Cardiac muscle cell (in vitro differentiated cells and primary cell): ENCODE results near the gene CCZ1. TPM values are rescaled to one million over a fixed set of nuclear protein-coding genes. Genes with fewer than 3 reads are reported as not detected.
"Not testable (repeated sequence)": the region's sequence is repeated elsewhere in the genome, so short reads cannot be mapped to it uniquely, and the experiment has no call there.

Source experiments
- DNase-seq, 2 donors: peaks; one replicate each; pipeline versions ENCODE4 v3.0.0 to v3.0.0-alpha.2; 2010 to 2017; ENCODE audit warnings: low read depth in 1 of 2, low spot score in 1 of 2
- H3K27ac ChIP-seq: fragments of 200-600 bp; sonication (generic); 2 replicates; pipeline ENCODE4 v1.5.1; 2016
- H3K27me3 ChIP-seq: fragments of 200-600 bp; sonication (generic); 2 replicates; pipeline ENCODE4 v1.6.0; 2016; ENCODE audit warnings: control low read depth
- H3K36me3 ChIP-seq: fragments of 200-600 bp; sonication (generic); 2 replicates; pipeline ENCODE4 v1.5.1; 2016; ENCODE audit warnings: control low read depth
- H3K4me1 ChIP-seq: fragments of 200-600 bp; sonication (generic); 2 replicates; pipeline ENCODE4 v1.8.1; 2017; ENCODE audit warnings: low read depth, mild to moderate bottlenecking, mixed run types
- H3K4me3 ChIP-seq: fragments of 200-600 bp; sonication (generic); 2 replicates; pipeline ENCODE4 v1.5.1; 2016; ENCODE audit warnings: mild to moderate bottlenecking
- H3K9me3 ChIP-seq: fragments of 200-600 bp; sonication (generic); 2 replicates; pipeline ENCODE4 v1.5.1; 2017; ENCODE audit warnings: low read depth, mild to moderate bottlenecking, control low read depth
- polyA plus RNA-seq: library from polyadenylated mRNA; unstranded; fragments of >200 nt; fragmentation: Nextera tagmentation; extraction: Ambion mirVana; gene quantifications from 2 replicates; pipeline ENCODE4 v1.2.1, GENCODE V29; 2016
- total RNA-seq: library from RNA; depleted of rRNA; stranded (reverse); fragments of >200 nt; gene quantifications from 2 replicates; pipeline ENCODE4 v1.2.3, GENCODE V29; 2016
- TF ChIP-seq, protein P1 (sequence below): IDR thresholded peaks from 2 replicates; pipeline ENCODE4 v1.5.1; 2012; ENCODE audit warnings: low read depth, mild to moderate bottlenecking, low read length

CCZ1 gene
- total and polyA plus RNA-seq, 2 experiments from 2014 or later, result 49.4 to 111 TPM

DNA sequence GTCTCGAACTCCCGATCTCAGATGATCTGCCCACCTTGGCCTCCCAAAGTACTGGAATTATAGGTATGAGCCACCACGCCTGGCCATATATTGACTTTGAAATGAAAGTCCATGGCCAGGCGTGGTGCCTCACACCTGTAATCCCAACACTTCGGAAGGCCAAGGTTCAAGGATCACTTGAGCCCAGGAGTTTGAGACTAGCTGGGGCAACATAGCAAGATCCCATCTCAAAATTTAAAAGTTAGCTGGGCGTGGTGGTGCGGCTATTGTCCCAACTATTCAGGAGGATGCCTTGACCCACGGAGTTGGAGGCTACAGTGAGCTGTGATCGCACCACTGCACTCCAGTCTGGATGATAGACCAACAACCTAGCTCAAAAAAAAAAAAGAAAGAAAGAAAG lies 6.0 kb upstream of the CCZ1 start:
- no peak for DNase-seq
- TF ChIP-seq, protein P1, sequence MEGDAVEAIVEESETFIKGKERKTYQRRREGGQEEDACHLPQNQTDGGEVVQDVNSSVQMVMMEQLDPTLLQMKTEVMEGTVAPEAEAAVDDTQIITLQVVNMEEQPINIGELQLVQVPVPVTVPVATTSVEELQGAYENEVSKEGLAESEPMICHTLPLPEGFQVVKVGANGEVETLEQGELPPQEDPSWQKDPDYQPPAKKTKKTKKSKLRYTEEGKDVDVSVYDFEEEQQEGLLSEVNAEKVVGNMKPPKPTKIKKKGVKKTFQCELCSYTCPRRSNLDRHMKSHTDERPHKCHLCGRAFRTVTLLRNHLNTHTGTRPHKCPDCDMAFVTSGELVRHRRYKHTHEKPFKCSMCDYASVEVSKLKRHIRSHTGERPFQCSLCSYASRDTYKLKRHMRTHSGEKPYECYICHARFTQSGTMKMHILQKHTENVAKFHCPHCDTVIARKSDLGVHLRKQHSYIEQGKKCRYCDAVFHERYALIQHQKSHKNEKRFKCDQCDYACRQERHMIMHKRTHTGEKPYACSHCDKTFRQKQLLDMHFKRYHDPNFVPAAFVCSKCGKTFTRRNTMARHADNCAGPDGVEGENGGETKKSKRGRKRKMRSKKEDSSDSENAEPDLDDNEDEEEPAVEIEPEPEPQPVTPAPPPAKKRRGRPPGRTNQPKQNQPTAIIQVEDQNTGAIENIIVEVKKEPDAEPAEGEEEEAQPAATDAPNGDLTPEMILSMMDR, result no peak

DNA sequence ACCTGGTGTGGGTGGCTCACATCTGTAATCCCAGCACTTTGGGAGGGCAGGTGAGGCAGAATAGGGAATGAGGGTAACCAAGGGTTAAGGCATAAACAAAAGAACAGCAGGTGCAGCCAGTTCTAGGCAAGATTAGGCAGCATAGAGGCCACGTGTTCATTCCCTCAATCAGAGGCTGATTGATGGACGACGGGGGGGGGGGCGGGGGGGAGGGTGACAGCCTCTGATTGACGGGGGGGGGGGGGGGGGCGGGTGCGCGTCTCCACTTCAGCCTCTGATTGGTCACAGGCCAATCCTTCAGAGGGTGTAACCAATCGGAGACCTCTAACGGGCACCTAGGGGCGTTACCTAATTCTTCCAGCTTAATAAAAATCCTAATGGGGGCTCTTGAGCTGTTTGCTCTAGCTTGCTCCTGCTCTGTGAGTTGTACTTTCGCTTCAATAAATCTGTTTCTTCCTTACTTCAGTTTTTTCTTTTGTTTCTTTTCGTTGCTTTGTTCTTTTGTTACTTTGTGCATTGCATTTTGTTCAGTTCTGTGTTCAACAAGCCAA lies 1.1 kb upstream of the CCZ1 start:
- H3K4me1 ChIP-seq, H3K9me3 ChIP-seq, H3K27me3 ChIP-seq, H3K27ac ChIP-seq, DNase-seq, H3K36me3 ChIP-seq, H3K4me3 ChIP-seq: not testable (repeated sequence)

More for the DNA sequence above, 6.0 kb upstream of the CCZ1 start:
- H3K4me3 ChIP-seq, result no peak overlapping the region
- H3K27ac ChIP-seq, result no peak overlapping the region
- no peaks in the 10 kb centered on the region for H3K9me3 ChIP-seq
- H3K4me1 ChIP-seq, result no peaks in the 10 kb centered on the region
- no peaks in the 10 kb centered on the region for H3K27me3 ChIP-seq
- H3K36me3 ChIP-seq, result no peaks in the 10 kb centered on the region

DNA sequence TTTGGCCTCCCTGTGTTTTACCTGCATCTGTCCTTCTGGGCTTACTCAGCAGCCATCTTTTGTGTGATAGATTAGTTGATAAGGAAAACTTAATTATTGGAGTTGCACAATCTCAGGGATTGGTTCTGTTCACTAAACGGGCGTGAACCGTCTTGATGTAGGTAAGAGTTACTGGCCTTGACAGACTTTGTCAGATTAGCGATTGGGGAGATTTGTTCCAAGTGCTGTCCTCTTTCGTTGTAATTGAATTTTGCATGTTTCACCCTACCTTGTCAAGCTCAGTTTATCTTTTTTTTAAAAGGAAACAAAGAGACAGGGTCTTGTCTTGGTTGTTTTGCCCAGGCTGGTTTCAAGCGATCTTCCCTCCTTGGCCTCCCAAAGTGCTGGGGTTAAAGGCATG lies 4.5 kb downstream of the CCZ1 start:
- H3K9me3 ChIP-seq, H3K36me3 ChIP-seq, H3K4me1 ChIP-seq, DNase-seq, H3K27ac ChIP-seq, H3K4me3 ChIP-seq, H3K27me3 ChIP-seq: not testable (repeated sequence)

DNA sequence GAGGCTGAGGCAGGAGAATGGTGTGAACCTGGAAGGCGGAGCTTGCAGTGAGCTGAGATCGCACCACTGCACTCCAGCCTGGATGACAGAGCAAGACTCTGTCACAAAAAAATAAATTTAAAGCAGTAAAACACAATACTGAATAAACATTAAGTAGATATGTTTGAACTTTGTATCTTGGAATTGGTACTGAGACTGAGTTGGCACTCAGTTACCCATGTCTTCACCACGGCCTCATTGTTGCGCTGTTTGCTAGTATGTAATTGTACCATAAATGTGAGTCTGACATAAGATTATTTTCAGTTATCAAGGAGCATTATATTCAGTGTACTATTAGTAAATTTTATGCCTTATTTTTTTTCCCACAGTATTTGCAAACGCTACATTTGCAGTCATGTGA lies 6.2 kb downstream of the CCZ1 start:
- not testable (repeated sequence) for H3K36me3 ChIP-seq, H3K27me3 ChIP-seq, H3K9me3 ChIP-seq, DNase-seq, H3K27ac ChIP-seq, H3K4me1 ChIP-seq, H3K4me3 ChIP-seq

DNA sequence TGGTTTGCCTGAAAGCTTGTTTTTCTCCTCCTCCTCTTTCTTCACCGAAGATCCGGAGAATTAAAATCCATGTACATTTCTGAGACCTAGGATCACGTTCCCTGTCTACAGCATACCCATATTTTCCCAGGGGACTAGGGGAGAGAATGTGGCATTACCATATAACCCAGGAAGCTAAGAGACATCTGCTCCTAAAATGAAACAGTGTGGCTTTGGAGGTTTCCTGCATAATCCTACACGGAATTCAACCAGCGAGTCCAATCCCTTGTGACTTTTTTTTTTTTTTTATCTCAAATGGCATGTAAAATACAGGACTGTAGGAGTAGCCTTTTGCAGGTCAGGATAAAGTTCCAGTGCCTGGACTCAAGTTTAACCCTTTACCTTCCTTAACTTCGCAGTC lies 10.3 kb downstream of the CCZ1 start:
- H3K4me1 ChIP-seq, H3K27me3 ChIP-seq, H3K9me3 ChIP-seq, DNase-seq, H3K36me3 ChIP-seq, H3K27ac ChIP-seq, H3K4me3 ChIP-seq: not testable (repeated sequence)

DNA sequence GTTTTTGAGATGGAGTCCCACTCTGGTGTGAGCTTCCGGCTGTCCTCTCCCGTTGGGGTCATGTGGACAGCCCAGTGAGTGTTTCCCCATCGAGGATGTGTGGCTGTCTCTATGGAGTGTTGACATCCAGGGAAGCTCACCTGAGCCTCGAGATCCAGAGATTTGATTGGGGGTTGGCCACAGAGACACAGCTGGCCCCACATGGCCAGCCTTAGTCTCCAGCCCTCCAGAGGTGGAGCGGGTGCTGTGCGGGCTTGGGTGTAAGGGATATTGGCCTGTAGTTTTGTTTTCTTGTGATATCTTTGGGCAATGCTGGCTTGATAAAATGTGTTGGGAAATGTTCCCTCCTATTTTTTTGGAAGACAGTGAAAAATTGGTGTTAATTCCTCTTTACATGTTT lies 18.0 kb downstream of the CCZ1 start:
- not testable (repeated sequence) for H3K4me1 ChIP-seq, H3K9me3 ChIP-seq, DNase-seq, H3K4me3 ChIP-seq, H3K27ac ChIP-seq, H3K27me3 ChIP-seq, H3K36me3 ChIP-seq

DNA sequence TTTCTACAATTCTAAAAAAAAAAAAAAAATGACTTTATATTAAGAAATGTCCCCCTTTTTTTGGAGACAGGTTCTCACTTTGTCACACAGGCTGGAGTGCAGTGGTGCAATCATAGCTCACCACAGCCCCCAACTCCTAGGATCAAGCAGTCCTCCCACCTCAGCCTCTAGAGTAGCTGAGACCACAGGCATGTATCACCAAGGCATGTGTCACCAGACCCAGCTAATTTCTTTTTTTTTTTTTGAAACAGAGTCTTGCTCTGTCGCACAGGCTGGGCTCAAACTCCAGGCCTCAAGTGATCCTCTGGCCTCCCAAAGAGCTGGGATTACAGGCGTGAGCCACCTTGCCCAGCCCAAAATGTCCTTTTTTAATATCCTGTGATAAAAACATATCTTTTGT lies 25.6 kb downstream of the CCZ1 start:
- H3K9me3 ChIP-seq, H3K27me3 ChIP-seq, H3K4me3 ChIP-seq, DNase-seq, H3K36me3 ChIP-seq, H3K4me1 ChIP-seq, H3K27ac ChIP-seq: not testable (repeated sequence)

DNA sequence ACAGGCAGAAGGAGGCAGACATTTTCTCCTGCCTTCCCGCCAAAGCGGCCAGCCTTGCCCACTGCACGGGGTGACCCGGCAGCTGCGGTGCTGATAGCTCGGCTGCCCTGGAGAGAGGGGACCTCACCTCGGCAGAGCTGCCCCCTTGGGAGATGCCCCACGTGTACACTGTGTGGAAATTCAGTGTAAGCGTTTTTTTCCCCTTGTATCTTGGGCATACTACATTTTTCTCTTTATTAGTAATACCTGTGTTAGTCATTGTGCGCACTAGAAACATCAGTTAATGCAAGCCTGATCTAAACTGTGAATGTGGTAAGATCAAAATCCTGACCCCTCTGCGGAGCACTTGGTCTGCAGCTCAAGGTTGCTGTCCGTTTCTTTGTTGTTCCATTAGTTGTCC lies 26.1 kb downstream of the CCZ1 start:
- H3K4me1 ChIP-seq, H3K4me3 ChIP-seq, H3K27me3 ChIP-seq, H3K9me3 ChIP-seq, H3K27ac ChIP-seq, DNase-seq, H3K36me3 ChIP-seq: not testable (repeated sequence)

DNA sequence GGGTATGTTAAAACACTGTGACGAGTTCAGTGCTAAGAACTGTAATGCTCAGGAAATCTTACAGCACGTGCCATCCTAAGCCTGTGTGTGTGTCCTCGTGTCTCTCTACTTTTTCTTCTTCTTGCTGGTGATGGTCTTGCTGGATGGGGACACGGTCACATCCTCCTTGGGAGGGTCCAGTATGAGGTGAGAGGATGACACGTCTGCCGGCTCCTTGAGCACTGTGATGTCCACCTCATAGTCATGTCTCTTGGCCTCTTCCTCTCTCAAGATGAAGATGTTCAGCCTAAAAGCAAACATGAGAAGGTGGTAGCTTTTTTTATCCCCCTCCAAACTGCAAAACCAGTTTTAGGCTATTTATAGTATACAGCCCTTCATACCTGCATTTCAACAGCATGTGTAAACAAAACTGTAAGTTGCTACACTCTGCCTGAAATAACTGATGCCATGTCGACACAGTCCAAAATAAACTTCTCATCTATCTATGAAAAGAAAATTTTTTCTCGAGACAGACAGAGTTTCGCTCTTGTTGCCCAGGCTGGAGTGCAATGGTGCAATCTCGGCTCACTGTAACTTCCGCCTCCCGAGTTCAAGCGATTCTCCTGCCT lies 27.8 kb downstream of the CCZ1 start:
- H3K4me1 ChIP-seq, H3K4me3 ChIP-seq, H3K36me3 ChIP-seq, DNase-seq, H3K27me3 ChIP-seq, H3K27ac ChIP-seq, H3K9me3 ChIP-seq: not testable (repeated sequence)

DNA sequence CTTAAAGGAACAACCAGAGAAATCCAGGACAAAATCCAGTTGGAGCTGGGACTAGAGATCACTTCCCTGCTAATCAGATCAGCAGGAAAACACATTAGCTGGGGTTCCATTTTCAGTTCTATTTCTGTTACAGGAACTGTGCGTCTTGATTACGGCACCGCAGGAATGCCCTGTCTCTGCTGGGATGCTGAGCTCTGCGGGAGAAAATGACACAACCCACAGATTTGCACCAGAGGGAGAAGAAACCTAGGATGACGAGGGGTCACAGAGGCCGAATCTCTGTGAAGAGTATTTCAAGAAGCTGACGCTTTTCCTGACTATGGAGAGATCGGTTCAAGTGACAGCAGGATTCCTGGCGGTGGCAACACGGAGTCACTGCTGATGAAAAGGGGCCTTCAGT lies 31.8 kb downstream of the CCZ1 start:
- DNase-seq, H3K27me3 ChIP-seq, H3K27ac ChIP-seq, H3K9me3 ChIP-seq, H3K36me3 ChIP-seq, H3K4me1 ChIP-seq, H3K4me3 ChIP-seq: not testable (repeated sequence)

DNA sequence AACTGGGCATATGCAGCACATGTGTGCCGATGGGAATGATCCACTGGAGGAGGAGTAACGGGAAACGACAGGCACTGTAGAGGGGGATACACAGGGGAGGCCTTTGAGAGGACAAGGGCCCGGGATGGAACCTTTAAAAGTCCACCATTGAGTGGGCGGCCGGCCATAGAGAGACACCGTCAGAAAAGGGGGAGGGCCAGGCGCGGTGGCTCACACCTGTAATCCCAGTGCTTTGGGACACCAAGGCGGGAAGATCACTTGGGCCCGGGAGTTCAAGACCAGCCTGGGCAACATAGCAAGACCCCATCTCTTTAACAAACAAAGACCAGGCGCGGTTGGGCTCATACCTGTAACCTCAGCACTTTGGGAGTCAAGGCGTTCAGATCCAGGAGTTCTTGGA lies 32.7 kb downstream of the CCZ1 start:
- not testable (repeated sequence) for H3K4me1 ChIP-seq, H3K9me3 ChIP-seq, DNase-seq, H3K36me3 ChIP-seq, H3K4me3 ChIP-seq, H3K27ac ChIP-seq, H3K27me3 ChIP-seq

DNA sequence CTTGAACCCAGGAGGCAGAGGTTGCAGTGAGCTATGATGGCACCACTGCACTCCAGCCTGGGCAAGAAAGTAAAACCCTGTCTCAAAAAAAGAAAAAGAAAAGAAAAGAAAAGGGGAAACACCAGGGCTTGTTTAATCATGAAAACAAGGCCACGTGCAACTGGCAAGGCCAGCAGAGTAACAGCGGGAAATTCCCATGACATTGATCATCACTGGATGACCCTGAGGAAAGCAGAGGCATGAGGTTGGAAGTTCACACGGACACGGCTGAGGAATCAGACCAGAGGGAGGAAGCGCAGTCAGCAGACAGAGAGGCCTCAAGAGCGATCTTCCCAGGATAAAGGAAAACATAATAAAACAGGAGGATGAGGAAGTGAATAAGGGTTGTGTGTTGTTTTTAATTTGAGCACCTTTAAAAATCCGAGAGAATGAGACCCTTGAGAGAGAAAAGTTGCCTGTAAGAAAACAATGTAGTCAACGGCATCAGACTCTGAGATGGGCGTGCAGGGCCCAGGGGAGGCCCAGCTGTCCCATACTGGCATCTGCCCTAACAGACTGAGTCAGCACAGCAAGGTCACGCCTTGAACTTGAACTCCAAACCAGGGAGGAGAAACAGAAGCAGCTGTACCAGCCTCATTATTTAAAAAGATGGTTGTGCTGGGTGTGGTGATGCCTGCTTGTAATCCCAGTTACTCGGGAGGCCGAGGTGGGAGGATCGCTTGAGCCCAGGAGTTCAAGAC lies 33.5 kb downstream of the CCZ1 start:
- H3K36me3 ChIP-seq, H3K9me3 ChIP-seq, H3K4me3 ChIP-seq, H3K27ac ChIP-seq, H3K4me1 ChIP-seq, H3K27me3 ChIP-seq: not testable (repeated sequence)
- peak in 1 of 2 donors; percentile 40 for DNase-seq

DNA sequence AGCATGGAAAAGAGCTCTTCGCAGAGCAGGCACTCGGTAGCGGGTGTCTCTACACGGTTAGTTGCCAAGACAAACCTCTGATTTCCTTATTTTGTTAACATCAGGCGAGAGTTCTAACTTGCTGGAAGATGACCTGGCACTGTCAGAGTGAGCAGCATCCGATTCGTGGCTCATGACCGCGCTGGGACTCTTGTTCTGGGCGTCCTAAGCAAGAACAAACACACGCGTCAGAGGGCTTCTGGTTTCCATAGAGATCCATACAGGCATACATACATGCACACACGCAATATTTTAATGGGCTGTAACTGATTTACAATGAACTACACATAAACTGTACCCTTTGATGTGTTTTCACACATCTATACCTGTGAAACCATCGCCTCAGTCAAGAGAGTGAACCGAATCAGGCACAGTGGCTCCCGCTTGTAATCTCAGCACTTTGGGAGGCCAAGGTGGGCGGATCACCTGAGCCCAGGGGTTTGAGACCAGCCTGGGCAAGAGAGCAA lies 36.5 kb downstream of the CCZ1 start:
- not testable (repeated sequence) for H3K27ac ChIP-seq, H3K4me1 ChIP-seq, H3K27me3 ChIP-seq, H3K36me3 ChIP-seq, H3K9me3 ChIP-seq, H3K4me3 ChIP-seq, DNase-seq
